GM18526 (cell line): ENCODE results near the gene DIRAS1.

Experiments
- POLR2A ChIP-seq: IDR thresholded peaks from 3 replicates; pipeline ENCODE4 v1.6.1; 2011; ENCODE audit not compliant: insufficient read length; ENCODE audit errors: extremely low read depth

Gene DIRAS1

DNA sequence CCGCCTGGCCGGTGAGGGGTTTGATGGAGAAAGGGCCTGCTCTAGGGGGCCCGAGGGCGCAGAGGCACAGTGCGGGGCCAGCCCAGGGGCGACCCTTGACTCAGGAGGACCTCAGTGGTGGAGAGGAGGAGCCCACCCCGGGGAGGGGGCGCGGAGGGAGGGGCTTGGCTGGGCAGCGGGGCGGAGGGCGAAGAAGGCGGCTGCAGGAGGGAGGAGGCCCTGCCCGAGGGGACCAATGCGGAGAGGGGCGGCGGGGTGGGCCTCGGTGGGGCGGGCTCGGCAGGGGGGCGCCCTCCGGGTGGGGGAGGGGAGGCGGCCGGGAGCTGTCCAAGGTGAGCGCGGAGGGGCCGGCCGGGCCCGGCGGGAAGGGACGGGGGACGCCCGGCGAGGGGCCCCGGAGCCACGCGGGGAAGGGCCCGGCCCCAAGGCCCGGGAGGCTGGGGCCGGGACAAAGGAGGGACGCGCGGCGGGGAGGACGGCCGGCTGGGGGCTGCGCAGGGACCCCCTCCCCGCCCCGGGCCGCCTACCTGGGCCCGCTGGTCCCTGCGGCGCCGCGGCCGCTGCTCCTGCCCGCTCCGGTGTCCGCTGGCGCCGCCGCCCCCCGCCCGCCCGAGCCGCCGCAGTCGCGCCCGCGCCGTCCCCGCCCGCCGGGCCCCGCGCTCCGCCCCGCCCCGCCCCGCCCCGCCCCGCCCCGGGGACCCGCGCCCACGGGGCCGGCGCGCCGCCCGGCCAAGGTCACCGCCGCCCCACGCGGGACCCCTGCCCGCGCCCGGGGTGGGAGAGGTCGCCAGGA lies at the start of gene DIRAS1:
Gene DIRAS1 (minus strand): TSS at position 596 of the 793 bp plus-strand sequence. CDS start 3,566 bp downstream, outside the sequence.
- TF ChIP-seq POLR2A: no peak

DNA sequence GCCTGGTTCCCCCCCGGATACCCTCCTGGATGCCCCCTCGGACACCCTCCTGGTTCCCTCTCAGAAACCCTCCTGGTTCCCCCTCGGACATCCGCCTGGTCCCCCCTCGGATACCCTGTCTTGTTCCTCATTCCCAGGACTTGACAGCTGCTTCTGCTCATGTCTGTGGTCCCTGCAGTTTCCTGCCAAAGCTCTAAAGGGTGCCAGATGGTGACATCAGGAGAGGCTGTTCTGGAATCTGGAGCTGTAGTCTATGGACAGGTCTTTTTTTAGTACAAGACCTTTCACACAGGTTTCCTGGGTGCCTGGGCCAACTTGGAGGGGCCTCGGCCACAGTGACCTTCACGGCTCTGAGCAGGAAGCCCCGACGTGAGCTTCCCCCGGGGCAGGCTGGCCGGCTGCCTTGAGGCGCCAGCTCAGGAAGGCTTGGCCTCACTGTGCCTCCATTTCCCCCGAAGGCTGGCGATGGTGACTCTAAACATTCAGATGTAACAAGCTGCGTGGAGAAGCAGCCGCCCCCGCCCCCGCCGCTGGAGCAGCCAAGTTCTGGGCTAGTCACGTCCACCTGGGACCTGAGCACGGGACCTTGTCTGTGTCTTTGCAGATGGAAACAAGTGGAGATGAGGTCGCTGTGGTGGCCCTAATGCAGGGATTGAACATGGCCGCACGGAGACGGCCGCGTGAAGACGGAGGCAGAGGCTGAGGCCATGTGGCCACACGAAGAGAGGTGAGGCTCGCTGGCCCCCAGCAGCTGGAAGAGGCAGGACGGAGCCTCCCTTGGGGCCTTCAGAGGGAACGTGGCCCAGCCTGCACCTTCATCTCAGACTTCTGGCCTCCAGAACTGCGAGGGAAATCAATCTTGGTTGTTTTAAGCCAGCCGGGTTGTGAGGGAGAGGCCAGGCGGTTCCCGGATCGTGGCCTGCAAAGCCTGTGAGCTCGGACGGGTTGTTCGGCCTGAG lies 49.2 kb upstream of the DIRAS1 start:
- no peak for TF ChIP-seq POLR2A

DNA sequence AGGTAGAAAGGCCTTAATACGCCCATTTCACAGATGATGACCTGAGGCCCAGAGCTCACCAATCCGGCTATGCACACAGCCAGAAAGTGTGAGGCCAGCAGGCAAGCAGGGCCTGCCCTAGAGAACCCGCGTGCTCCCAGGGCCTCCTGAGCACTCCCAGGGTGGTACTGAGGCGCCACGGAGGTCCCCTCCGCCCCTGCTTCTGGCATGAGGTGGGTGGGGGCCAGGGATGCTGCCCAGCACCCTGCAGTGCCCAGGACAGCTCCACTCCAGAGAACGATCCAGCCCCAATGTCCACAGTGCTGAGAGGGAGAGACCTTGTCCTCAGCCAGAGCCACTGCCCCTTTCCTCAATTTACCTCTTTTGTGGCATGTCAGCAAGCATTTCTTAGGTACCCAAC lies 48.0 kb upstream of the DIRAS1 start:
- no peak for TF ChIP-seq POLR2A

DNA sequence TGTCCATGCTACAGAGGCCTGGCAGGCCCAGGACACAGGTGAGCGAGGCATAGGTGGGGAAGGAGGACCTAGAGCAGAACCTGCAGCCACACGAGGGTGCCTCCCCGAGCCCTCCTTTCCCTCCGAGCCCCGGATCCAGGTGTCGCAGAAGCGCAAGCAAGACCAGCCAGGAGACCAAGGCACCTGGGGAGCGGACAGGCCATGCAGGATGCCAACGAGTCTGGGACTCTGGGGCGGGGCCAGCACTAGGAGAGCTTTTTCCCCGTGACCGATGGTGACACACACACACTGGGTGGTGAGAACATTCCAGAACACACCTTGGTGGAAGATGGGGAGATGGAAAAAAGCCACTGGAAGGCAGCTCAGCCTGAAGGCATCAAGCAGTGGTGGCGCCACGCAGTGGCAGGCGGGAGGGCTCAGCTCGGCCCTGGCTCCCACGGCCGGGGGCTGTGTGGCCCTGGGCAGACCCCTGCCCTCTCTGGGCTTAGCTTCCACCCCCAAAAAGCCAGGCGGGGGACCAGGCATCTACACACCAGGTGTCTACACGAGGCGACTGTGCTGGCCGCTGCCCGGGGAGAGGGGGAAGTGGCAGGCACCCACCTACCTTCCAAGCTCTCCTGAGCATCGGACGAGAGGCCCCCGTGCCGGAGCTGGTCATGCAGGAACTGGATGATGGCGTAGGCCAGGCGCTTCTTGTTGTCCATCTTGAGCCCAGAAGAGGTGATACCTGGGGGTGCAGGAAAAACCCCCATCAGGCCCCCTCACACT lies 47.4 kb upstream of the DIRAS1 start:
- TF ChIP-seq POLR2A: no peak

DNA sequence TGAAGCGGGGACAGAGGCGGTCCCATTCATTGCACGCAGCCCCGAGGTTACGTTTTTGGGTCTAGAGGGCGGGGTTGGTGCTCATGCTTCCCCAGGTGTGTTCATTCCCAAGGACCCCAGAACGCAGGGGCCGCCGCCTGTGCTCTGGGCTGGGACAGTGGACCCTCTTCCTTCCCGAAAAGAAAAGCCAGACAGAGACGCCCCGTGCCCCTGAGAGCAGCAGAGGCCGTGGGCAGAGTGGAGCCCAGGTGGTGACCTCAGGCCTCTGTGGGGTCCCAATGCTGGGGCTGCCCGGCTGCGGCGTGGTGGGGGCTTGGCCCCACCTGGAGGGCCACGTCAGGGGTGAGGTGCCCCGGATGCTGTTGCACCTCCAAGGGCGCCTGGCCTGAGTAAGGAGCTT lies 46.5 kb upstream of the DIRAS1 start:
- TF ChIP-seq POLR2A: no peak

GRCh38 chr19:2766594-2767372 lies 45.6 kb upstream of the DIRAS1 start:
- no peak for TF ChIP-seq POLR2A

GRCh38 chr19:2765376-2765775 lies 44.2 kb upstream of the DIRAS1 start:
- no peak for TF ChIP-seq POLR2A

GRCh38 chr19:2764945-2765344 lies 43.8 kb upstream of the DIRAS1 start:
- no peak for TF ChIP-seq POLR2A

- TF ChIP-seq POLR2A: no peak
These were observed 42.5 kb upstream of the DIRAS1 start for GRCh38 chr19:2763687-2764086.

DNA sequence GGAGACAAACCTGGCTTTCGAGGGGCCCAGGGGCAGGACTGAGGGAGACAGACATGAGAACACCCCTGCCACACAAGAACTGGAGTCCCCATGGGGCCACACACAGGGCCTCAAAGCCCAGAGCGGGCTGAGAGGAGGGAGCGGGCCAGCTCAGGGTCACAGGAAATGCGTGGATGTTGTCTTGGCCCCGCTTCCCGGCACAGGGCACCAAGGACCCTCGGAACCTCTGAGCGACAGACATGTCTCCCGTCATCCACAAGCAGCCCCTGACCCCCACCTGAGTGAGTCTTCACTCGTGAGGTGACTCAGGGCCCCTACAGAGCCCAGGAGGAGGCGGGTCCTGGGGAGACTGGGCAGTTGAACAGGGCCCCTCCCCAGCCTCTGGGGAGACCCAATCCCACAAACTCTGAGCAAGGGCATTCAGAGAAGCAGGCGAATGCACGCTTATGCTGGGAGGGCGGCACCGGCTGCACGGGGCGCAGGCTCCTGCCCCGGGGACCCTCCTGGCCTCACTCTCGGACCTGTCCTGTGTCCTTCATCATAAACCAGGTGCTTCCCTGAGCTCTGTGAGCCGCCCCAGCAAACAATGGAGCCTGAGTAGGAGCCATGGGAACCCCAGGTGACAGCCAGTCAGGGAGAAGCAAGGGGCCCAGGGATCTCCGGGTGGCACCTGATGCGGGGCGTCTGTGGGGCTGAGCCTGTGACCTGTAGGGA lies 41.8 kb upstream of the DIRAS1 start:
- TF ChIP-seq POLR2A: no peak

DNA sequence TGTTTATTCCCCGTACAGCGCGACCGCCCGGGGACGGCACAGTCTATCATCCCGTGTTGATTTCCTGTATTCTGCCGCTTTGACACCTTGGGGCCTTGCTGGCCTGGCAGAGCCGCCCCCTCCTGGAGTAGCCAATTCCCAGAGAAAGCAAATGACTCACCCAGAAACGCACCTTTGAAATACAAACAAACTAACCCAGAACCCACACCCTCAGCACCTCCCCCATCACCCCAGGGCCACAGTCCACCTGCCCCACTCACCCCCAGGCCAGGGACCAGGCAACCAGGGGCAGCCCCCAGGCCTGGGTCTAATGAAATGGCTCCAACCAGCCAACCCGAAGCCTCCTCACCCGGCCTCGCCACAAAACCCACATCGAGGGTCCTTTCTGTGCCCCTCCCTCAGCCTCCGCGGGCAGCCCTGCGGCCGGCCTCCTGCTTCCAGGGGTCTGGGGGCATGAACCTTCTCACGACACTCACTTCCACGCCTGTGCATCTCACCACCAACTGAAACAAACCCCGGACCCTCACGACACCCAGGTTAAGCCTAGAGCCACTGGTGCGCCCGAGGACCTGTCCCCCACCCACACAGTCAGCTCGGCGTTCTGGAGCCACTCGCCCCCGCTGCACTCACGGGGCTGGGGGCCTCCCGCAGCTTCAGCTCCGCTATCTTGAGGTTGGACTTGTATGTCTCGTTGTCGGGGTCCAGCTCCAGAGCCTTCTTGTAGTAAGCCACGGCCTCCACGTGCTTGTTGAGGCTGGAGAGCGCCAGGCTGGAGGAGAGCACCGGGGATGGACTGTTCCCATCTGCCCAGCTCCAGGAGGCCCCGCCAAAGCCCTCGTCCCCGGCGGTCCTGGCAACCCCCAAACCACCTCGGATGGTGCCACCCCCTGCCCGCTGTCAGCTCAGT lies 41.0 kb upstream of the DIRAS1 start:
- TF ChIP-seq POLR2A: no peak

- no peak for TF ChIP-seq POLR2A
These were observed 40.1 kb upstream of the DIRAS1 start for GRCh38 chr19:2761309-2761677.

DNA sequence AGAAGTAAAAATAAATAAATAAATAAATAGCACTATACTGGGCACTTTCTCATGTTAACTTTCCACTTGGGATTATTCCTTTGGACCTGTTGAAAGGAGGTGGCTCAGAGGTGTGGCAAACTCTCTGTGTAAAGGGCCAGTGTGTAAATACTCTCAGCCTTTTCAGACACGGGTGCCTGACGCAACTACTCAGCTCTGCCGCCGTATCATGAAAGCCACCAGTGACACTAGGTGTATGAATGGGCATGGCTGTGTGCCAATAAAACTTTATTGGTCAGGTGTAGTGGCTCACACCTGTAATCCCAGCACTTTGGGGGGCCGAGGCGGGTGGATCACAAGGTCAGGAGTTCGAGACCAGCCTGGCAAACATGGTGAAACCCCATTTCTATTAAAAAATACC lies 38.8 kb upstream of the DIRAS1 start:
- TF ChIP-seq POLR2A: no peak
